ENCODE measurements around the gene GBP2.
"Not testable (repeated sequence)": the region's sequence is repeated elsewhere in the genome, so short reads cannot be mapped to it uniquely, and the experiment has no call there.

The GBP2 gene

DNA sequence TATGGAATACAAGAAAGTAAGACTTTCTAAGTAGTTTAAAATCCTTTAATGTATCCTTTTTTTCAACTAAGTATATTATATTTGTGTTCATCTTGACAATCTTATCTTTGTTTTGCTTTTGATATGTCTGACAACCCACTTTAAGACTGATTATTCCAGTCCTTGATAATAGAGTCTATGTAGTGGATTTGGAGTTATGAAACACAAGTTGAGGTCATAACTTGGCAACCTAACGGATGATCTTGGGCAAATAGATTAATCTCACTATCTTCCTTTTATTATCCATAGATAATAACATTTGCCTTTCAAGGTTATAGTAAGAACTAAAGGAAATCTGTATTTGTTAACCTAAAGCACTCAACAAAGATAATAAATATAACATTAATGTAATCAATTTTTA is 4.8 kb upstream of the GBP2 start:
- TF ChIP-seq, protein P1, sequence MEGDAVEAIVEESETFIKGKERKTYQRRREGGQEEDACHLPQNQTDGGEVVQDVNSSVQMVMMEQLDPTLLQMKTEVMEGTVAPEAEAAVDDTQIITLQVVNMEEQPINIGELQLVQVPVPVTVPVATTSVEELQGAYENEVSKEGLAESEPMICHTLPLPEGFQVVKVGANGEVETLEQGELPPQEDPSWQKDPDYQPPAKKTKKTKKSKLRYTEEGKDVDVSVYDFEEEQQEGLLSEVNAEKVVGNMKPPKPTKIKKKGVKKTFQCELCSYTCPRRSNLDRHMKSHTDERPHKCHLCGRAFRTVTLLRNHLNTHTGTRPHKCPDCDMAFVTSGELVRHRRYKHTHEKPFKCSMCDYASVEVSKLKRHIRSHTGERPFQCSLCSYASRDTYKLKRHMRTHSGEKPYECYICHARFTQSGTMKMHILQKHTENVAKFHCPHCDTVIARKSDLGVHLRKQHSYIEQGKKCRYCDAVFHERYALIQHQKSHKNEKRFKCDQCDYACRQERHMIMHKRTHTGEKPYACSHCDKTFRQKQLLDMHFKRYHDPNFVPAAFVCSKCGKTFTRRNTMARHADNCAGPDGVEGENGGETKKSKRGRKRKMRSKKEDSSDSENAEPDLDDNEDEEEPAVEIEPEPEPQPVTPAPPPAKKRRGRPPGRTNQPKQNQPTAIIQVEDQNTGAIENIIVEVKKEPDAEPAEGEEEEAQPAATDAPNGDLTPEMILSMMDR (IDR thresholded peaks at IDR 0.05; ENCODE audit: low read depth, low read length), result no peak
- no peak overlapping the region for H3K4me3 ChIP-seq (ENCODE audit: low read depth, low read length)
- H3K27me3 ChIP-seq, result no peaks in the 10 kb centered on the region
- DNase-seq, result no peak
- no peaks in the 10 kb centered on the region for H3K36me3 ChIP-seq
- no peaks in the 10 kb centered on the region for H3K9me3 ChIP-seq
- H3K4me1 ChIP-seq, result no peaks in the 10 kb centered on the region

DNA sequence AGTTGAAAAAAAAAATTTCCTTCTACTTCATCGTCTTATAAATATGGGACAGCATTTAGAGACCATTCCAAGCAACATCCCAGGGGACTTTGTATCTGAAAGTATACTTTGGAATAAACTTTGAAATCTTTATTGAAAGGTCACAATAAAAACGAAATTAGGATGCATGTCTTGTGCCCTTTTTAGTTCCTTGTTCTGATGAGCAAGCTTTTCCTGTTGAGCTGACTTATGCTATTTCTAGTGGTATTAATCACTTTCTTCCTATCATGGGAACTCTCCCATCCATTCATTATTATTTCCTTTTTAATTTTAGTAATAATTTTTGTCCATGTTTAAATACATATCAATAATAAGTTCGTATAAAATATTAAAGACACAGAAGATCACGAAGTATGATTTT is 4.0 kb upstream of the GBP2 start:
- no peak overlapping the region for H3K4me3 ChIP-seq (ENCODE audit: low read depth, low read length)
- H3K4me1 ChIP-seq, result no peaks in the 10 kb centered on the region
- no peak for DNase-seq
- no peaks in the 10 kb centered on the region for H3K9me3 ChIP-seq
- no peaks in the 10 kb centered on the region for H3K36me3 ChIP-seq
- H3K27me3 ChIP-seq, result no peaks in the 10 kb centered on the region
- TF ChIP-seq, protein P1 (IDR thresholded peaks at IDR 0.05; ENCODE audit: low read depth, low read length), result no peak

DNA sequence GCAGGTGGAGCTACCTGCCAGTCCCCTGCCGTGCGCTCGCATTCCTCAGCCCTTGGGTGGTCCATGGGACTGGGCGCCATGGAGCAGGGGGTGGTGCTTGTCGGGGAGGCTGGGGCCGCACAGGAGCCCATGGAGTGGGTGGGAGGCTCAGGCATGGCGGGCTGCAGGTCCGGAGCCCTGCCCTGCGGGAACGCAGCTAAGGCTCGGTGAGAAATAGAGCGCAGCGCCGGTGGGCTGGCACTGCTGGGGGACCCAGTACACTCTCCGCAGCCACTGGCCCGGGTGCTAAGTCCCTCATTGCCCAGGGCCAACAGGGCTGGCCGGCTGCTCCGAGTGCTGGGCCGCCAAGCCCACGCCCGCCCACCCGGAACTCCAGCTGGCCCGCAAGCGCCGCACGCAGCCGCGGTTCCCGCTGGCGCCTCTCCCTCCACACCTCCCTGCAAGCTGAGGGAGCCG is 2.1 kb upstream of the GBP2 start:
- not testable (repeated sequence) for H3K9me3 ChIP-seq; H3K36me3 ChIP-seq; H3K4me3 ChIP-seq (ENCODE audit: low read depth, low read length); DNase-seq; H3K4me1 ChIP-seq; H3K27me3 ChIP-seq

DNA sequence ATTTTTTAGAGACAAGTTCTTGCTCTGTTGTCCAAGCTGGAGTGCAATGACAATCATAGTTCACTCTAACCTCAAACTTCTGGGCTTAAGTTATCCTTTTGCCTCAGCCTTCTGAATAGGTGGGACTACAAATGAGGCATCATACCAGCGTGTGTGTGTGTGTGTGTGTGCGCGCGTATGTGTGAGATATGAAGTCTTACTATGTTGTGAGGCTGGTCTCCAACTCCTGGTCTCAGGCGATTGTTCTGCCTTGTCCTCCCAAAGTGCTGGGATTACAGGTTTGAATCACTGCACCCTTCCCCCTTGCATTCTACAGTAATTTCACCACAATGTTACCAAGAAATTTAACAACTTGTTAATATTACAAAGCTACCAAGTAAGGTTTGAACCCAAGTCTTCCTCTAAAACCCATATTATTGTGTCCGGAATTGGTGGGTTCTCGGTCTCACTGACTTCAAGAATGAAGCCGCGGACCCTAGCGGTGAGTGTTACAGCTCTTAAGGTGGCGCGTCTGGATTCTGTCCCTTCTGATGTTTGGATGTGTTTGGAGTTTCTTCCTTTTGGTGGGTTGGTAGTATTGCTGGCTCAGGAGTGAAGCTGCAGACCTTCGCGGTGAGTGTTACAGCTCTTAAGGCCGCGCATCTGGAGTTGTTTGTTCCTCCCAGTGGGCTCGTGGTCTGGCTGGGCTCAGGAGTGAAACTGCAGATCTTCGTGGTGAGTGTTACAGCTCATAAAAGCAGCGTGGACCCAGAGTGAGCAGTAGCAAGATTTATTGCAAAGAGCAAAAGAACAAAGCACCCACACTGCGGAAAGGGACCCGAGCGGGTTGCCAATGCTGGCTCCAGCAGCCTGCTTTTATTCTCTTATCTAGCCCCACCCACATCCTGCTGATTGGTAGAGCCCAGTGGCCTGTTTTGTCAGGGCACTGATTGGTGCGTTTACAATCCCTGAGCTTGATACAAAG is 970 bp upstream of the GBP2 start:
- H3K36me3 ChIP-seq; DNase-seq; H3K27me3 ChIP-seq; H3K4me1 ChIP-seq; H3K4me3 ChIP-seq (ENCODE audit: low read depth, low read length); H3K9me3 ChIP-seq: not testable (repeated sequence)

DNA sequence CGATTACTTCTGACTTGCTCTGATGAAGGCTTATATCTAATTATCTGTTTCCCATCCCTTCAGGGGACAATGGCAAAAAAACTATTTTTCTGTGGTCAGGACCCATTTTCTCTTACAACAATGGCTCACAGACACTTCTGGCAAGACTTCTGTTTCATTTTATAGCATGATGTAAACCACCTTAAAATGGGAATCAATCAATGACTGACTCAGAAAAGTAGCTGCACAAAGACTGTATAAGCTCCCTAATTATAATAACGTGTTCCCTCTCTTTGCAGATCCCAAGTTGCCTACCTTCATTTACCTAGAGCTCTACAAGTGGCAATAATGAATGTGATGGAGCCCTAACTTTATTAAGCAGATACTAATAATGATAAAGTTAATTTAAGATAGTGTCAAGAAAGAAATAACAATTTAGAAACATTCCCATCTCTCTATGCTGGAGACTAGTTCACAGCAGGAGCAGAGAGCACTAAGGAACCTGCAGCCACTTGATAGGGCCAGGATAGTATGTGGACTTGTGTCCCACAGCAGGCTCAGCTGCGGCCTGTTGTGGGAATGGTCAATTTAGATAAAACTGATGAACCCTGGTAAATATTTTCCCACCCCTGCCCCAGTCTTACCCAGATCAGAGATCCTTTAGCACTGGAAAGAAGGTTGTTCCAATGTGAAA is 538 bp downstream of the GBP2 start:
- TF ChIP-seq, protein P1 (IDR thresholded peaks at IDR 0.05; ENCODE audit: low read depth, low read length), result no peak
- DNase-seq, result no peak
- Histone ChIP-seq H3K36me3 (no peaks in the 10 kb centered on the region), H3K4me3 (ENCODE audit: low read depth, low read length) (peak overlapping the region; percentile 28), H3K27me3 (no peaks in the 10 kb centered on the region), H3K4me1 (no peaks in the 10 kb centered on the region; the same call in 1 of the 2 replicates), H3K9me3 (no peaks in the 10 kb centered on the region)

DNA sequence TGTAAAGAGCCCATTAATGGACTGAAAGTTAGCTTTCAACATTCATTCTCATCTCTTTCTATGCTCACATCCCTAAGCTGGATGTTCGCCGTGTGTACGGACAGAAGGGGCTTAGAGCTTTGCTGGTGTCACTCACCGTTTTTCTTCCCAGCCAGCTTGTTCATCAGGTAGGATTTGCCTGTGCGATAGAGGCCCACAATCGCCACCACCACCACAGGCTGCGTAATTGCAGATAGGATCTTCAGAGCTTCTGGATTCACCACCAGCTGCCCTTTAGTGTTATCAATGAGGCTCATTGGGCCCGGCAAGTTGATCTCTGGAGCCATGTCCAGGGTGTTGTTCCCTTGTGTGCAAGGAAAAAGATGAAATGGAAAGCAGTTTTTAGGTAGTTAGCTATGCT is 4.3 kb downstream of the GBP2 start:
- H3K36me3 ChIP-seq, result no peaks in the 10 kb centered on the region
- no peaks in the 10 kb centered on the region for H3K9me3 ChIP-seq
- TF ChIP-seq, protein P1 (IDR thresholded peaks at IDR 0.05; ENCODE audit: low read depth, low read length), result no peak

DNA sequence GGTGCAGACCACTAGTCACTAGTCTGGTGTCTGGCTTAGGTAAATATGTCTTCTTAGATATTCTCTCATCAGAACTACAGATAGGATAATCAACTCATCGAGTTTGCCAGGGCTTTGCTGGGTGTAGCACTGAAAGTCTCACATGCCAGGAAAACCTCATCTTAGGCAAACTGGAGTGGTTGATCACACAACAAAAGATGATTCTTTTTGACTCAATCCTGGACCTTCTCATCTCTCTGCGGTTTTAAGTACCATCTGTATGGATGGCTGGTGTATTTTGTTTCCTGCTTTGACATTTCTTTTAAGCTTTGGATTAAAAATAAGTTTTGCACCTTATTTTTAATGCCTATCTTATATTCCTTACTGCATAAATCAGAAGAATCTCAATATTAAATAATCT is 11.3 kb downstream of the GBP2 start:
- Histone ChIP-seq H3K4me3 (ENCODE audit: low read depth, low read length) (no peak overlapping the region), H3K9me3 (no peaks in the 10 kb centered on the region), H3K4me1 (no peaks in the 10 kb centered on the region), H3K27me3 (no peaks in the 10 kb centered on the region), H3K36me3 (no peaks in the 10 kb centered on the region)
- TF ChIP-seq, protein P1 (IDR thresholded peaks at IDR 0.05; ENCODE audit: low read depth, low read length), result no peak
- DNase-seq, result no peak

More for the DNA sequence above, 4.3 kb downstream of the GBP2 start:
- Histone ChIP-seq H3K4me3 (ENCODE audit: low read depth, low read length) (no peak overlapping the region), H3K4me1 (no peaks in the 10 kb centered on the region; the same call in 1 of the 2 replicates), H3K27me3 (no peaks in the 10 kb centered on the region)
- peak; percentile 21 for DNase-seq

Measured in BE2C (cell line).